Nephron (organoid): ENCODE results near the gene CDRT15.
A peak's percentile ranks its signal among the peaks of the same experiment; 100 is the strongest.

Experiments used
- H3K27ac Mint-ChIP-seq, 3 experiments: 2 replicates each; pipeline ENCODE4 v1.8.0; 2020; ENCODE audit warnings: mixed read lengths in 3 of 3, mild to moderate bottlenecking in 2 of 3, moderate library complexity in 1 of 3
- H3K27me3 Mint-ChIP-seq: 2 replicates; pipeline ENCODE4 v1.8.0; 2021; ENCODE audit warnings: low read depth, mild to moderate bottlenecking, moderate library complexity, mixed read lengths
- H3K36me3 Mint-ChIP-seq: 2 replicates; pipeline ENCODE4 v1.8.0; 2020; ENCODE audit warnings: low read depth, mixed read lengths
- H3K4me1 Mint-ChIP-seq: 2 replicates; pipeline ENCODE4 v1.8.0; 2020; ENCODE audit warnings: mixed read lengths
- H3K4me3 Mint-ChIP-seq, 3 experiments: 2 replicates each; pipeline ENCODE4 v1.8.0; 2020; ENCODE audit warnings: mild to moderate bottlenecking in 3 of 3, mixed read lengths in 3 of 3, moderate library complexity in 2 of 3
- H3K9me3 Mint-ChIP-seq: 2 replicates; pipeline ENCODE4 v1.8.0; 2020; ENCODE audit warnings: mixed read lengths
- TF ChIP-seq, protein P1 (sequence below), 3 experiments: fragments of 200-600 bp; sonication (generic); IDR thresholded peaks; one replicate each; pipeline ENCODE4 v1.5.0; 2021; ENCODE audit warnings: antibody characterized with exemption in 3 of 3; ENCODE audit not compliant: unreplicated experiment in 3 of 3

CDRT15 gene

DNA sequence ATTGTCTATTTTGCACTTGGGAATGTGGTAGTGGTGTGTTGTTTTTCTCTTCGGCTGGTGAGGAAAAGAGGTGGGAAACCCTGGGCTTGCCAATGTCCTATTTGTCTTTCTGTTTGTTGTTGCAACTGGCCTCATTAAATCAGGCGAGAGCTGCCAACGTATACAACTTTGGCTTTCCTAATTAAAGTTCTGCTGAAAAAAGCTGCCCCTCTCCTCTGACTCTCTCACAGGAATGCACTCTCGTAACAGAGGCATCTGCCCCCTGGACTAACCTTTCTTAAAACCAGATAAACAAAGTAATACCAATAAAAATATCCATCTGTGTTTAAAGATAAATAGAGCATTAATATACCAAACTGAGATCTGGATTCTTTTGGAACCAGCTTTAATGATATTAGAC lies 7.8 kb downstream of the CDRT15 start:
- Mint-ChIP-seq H3K9me3 (peaks cover 7% of the 10 kb centered on the region), H3K4me1 (peaks cover 19% of the 10 kb centered on the region), H3K36me3 (peaks cover 10% of the 10 kb centered on the region), H3K4me3 (no peak overlapping the region), H3K27ac (peak overlapping the region; percentile 2 to 72 (median 3)), H3K27me3 (peaks cover 16% of the 10 kb centered on the region)
- TF ChIP-seq, protein P1, sequence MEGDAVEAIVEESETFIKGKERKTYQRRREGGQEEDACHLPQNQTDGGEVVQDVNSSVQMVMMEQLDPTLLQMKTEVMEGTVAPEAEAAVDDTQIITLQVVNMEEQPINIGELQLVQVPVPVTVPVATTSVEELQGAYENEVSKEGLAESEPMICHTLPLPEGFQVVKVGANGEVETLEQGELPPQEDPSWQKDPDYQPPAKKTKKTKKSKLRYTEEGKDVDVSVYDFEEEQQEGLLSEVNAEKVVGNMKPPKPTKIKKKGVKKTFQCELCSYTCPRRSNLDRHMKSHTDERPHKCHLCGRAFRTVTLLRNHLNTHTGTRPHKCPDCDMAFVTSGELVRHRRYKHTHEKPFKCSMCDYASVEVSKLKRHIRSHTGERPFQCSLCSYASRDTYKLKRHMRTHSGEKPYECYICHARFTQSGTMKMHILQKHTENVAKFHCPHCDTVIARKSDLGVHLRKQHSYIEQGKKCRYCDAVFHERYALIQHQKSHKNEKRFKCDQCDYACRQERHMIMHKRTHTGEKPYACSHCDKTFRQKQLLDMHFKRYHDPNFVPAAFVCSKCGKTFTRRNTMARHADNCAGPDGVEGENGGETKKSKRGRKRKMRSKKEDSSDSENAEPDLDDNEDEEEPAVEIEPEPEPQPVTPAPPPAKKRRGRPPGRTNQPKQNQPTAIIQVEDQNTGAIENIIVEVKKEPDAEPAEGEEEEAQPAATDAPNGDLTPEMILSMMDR (IDR thresholded peaks at IDR 0.05; ENCODE audit: unreplicated experiment in 3 of 3), result no peak

DNA sequence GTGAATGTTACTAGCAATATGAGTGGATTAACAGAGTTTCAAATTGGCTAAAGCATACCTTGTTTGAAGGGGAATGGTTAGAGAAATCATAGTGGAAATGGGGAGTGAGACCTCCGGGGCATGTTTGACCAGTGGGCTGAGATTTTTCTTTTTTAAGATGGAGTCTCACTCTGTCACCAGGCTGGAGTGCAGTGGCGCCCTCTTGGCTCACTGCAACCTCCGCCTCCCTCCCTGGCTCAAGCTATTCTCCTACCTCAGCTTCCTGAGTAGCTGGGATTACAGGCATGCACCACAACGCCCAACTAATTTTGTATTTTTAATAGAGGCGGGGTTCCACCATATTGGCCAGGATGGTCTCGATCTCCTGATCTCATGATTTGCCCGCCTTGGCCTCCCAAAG lies 9.6 kb downstream of the CDRT15 start:
- peaks cover 19% of the 10 kb centered on the region for H3K4me1 Mint-ChIP-seq
- H3K9me3 Mint-ChIP-seq, result peaks cover 7% of the 10 kb centered on the region
- no peak overlapping the region for H3K4me3 Mint-ChIP-seq
- peaks cover 10% of the 10 kb centered on the region for H3K36me3 Mint-ChIP-seq
- peaks cover 16% of the 10 kb centered on the region for H3K27me3 Mint-ChIP-seq
- TF ChIP-seq, protein P1 (IDR thresholded peaks at IDR 0.05; ENCODE audit: unreplicated experiment in 3 of 3), result no peak
- H3K27ac Mint-ChIP-seq, result no peak overlapping the region

DNA sequence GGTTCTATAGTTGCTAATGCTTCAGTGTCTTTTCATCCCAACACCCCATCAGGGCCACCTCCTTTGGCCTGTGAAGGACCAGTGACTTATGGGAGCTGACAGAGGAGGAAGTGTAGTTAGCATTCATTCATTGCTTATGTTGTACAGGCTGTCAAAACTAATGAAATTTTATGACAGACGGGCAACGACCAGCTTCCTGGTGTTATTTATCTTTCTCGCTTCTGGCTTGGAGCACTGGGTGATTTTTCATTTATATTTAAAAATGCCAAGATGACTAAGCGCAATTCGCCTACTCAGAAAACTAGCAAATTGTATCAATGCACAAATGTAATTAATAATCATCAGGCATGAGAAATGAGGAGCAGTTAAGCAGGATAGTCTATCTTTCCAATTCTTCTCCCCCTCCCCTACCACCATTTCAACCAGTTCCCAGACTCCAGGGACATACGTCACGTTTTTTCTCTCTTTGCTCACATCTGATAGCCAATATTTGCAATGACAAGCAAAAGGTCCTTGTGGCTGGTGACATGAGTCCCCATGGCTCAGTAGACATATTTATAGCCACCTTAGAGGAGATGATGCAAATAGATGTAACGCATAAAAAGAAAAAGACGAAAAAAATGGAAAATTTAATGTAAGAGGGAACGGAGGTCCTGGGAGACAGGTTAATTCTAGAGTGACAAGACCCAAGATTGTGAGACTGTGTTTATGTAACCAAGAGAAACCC lies 11.2 kb downstream of the CDRT15 start:
- peaks cover 21% of the 10 kb centered on the region for H3K27me3 Mint-ChIP-seq
- peaks cover 19% of the 10 kb centered on the region for H3K4me1 Mint-ChIP-seq
- TF ChIP-seq, protein P1 (IDR thresholded peaks at IDR 0.05; ENCODE audit: unreplicated experiment in 3 of 3), result no peak
- peaks cover 4% of the 10 kb centered on the region for H3K9me3 Mint-ChIP-seq
- H3K4me3 Mint-ChIP-seq, result no peak overlapping the region
- peaks cover 10% of the 10 kb centered on the region for H3K36me3 Mint-ChIP-seq
- no peak overlapping the region for H3K27ac Mint-ChIP-seq

DNA sequence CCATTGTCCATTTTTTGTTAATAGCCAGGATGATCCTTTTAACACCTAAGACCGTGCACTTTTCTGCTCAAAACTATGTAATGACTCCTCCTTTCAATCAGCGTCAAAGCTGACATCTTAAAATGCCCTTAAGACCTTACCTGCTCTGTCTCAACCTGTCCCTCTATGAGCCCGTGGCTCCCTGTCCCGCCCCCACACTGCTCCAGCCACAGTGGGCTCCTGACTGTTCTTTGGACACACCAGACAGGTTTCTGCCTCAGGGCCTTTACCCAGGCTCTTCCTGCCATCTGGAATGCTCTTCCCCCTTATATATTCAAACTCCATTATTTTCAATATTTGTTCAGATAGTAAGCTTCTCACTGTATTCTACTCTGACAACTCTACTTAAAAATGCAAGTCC lies 14.1 kb downstream of the CDRT15 start:
- Mint-ChIP-seq H3K9me3 (no peaks in the 10 kb centered on the region), H3K36me3 (peaks cover 4% of the 10 kb centered on the region), H3K4me3 (no peak overlapping the region), H3K4me1 (peaks cover 12% of the 10 kb centered on the region), H3K27ac (no peak overlapping the region), H3K27me3 (peaks cover 23% of the 10 kb centered on the region)
- TF ChIP-seq, protein P1 (IDR thresholded peaks at IDR 0.05; ENCODE audit: unreplicated experiment in 3 of 3), result no peak

DNA sequence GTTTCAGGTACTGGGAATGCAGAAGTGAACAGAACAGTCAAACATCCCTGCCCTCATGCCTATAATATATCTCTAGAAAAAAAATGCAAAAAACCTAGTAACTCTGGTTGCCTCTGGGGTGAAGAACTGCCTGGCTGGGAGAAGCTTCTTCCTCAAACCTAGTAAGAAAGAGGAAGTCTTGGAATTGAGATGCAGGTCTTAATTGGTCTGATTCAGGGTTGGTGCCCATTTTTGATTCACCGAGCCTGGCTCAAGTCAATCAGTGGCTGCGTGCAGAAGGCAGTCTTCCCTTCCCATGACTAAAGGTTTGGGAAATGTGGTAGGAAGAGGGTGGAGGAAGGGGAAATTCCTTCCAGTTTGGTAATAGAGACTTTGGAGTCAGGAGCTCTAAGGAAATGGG lies 22.4 kb downstream of the CDRT15 start:
- H3K27me3 Mint-ChIP-seq, result peaks cover 3% of the 10 kb centered on the region
- H3K9me3 Mint-ChIP-seq, result peaks cover 13% of the 10 kb centered on the region
- H3K4me1 Mint-ChIP-seq, result no peaks in the 10 kb centered on the region

More for the DNA sequence above, 22.4 kb downstream of the CDRT15 start:
- TF ChIP-seq, protein P1 (IDR thresholded peaks at IDR 0.05; ENCODE audit: unreplicated experiment in 3 of 3), result no peak
- H3K36me3 Mint-ChIP-seq, result peaks cover 51% of the 10 kb centered on the region
- H3K4me3 Mint-ChIP-seq, result no peak overlapping the region
- H3K27ac Mint-ChIP-seq, result no peak overlapping the region
